SK-N-SH (cell line): ENCODE data around the gene TMEM106C. TPM values are rescaled to one million over a fixed set of nuclear protein-coding genes. Genes with fewer than 3 reads are reported as not detected.

Source experiments
- CTCF ChIA-PET: fragments of 300-600, 350-600 bp; formaldehyde crosslinking; extraction: SDS; loops from one replicate; lab custom pipeline; 2021; lab: Yijun Ruan, JAX
- POLR2A ChIA-PET: fragments of 350-600 bp; sonication (Branson Sonifier 250); formaldehyde crosslinking; extraction: SDS; loops from one replicate; lab custom pipeline; 2020; ENCODE audit warnings: antibody characterized with exemption, inconsistent platforms; lab: Yijun Ruan, JAX
- DNase-seq: peaks from one replicate; pipeline ENCODE4 v3.0.0; 2012
- H2AFZ ChIP-seq: fragments of 200-600 bp; sonication (generic); 2 replicates; pipeline ENCODE4 v1.8.1; 2016; ENCODE audit warnings: antibody characterized with exemption, mild to moderate bottlenecking, low read depth
- H3F3A ChIP-seq: fragments of 200-600 bp; sonication (generic); replicated peaks from 2 replicates; pipeline ENCODE3; 2016; ENCODE audit warnings: antibody characterized with exemption, mild to moderate bottlenecking; ENCODE audit not compliant: insufficient read depth
- H3K27ac ChIP-seq, 2 experiments: fragments of 200-500 bp in 1 of 2; fragments of 200-600 bp in 1 of 2; sonication (Bioruptor generic) in 1 of 2; sonication (generic), shearing (Covaris generic) in 1 of 2; 2 replicates each; pipeline versions ENCODE4 v1.5.1 to v1.6.1; 2014 to 2016; ENCODE audit warnings: low read depth in 2 of 2, inconsistent platforms in 1 of 2, low read length in 1 of 2, mild to moderate bottlenecking in 1 of 2, mixed read lengths in 1 of 2
- H3K27me3 ChIP-seq: fragments of 200-600 bp; sonication (generic), shearing (Covaris generic); 2 replicates; pipeline ENCODE4 v1.6.1; 2016; ENCODE audit warnings: mixed run types; ENCODE audit not compliant: insufficient read depth
- H3K36me3 ChIP-seq, 2 experiments: fragments of 200-500 bp in 1 of 2; fragments of 200-600 bp in 1 of 2; sonication (Bioruptor generic) in 1 of 2; sonication (generic) in 1 of 2; replicated peaks in 1 of 2; 2 replicates each; pipeline versions ENCODE3 to v1.5.1; 2014 to 2016; ENCODE audit warnings: low read length in 1 of 2, mild to moderate bottlenecking in 1 of 2; ENCODE audit not compliant: insufficient read depth in 2 of 2, control insufficient read depth in 1 of 2
- H3K4me1 ChIP-seq, 2 experiments: fragments of 200-500 bp in 1 of 2; fragments of 200-600 bp in 1 of 2; sonication (Bioruptor generic) in 1 of 2; sonication (generic), shearing (Covaris generic) in 1 of 2; 2 replicates each; pipeline versions ENCODE4 v1.5.1 to v1.6.1; 2014 to 2016; ENCODE audit warnings: low read depth in 1 of 2, low read length in 1 of 2, mixed run types in 1 of 2; ENCODE audit not compliant: insufficient read depth in 2 of 2, control insufficient read depth in 1 of 2
- H3K4me2 ChIP-seq: fragments of 200-600 bp; sonication (generic), shearing (Covaris generic); 2 replicates; pipeline ENCODE4 v1.6.1; 2017; ENCODE audit warnings: mixed run types
- H3K4me3 ChIP-seq, 2 experiments: fragments of 200-500 bp in 1 of 2; fragments of 200-600 bp in 1 of 2; sonication (Bioruptor generic) in 1 of 2; sonication (generic), shearing (Covaris generic) in 1 of 2; 2 replicates each; pipeline versions ENCODE4 v1.5.1 to v1.8.1; 2014 to 2016; ENCODE audit warnings: low read depth in 2 of 2, inconsistent platforms in 1 of 2, low read length in 1 of 2, mild to moderate bottlenecking in 1 of 2, mixed read lengths in 1 of 2, moderate library complexity in 1 of 2
- H3K79me2 ChIP-seq: fragments of 200-600 bp; sonication (generic); 2 replicates; pipeline ENCODE4 v1.8.1; 2017; ENCODE audit warnings: mild to moderate bottlenecking; ENCODE audit not compliant: insufficient read depth
- H3K9ac ChIP-seq: fragments of 200-600 bp; sonication (generic); 2 replicates; pipeline ENCODE4 v1.6.1; 2017; ENCODE audit warnings: mixed run types
- H3K9me2 ChIP-seq: fragments of 200-600 bp; sonication (generic); 2 replicates; pipeline ENCODE4 v1.6.1; 2017; ENCODE audit warnings: mixed run types
- H3K9me3 ChIP-seq: fragments of 200-600 bp; sonication (generic); 2 replicates; pipeline ENCODE4 v1.6.1; 2017; ENCODE audit warnings: mixed run types, mild to moderate bottlenecking, moderate library complexity
- H4K20me1 ChIP-seq: fragments of 200-600 bp; sonication (generic); 2 replicates; pipeline ENCODE4 v1.6.1; 2017; ENCODE audit warnings: mild to moderate bottlenecking, mixed run types; ENCODE audit not compliant: insufficient read depth
- CHD2 ChIP-seq: fragments of 150-350 bp; IDR thresholded peaks from 2 replicates; pipeline ENCODE4 v1.6.1; 2018; ENCODE audit warnings: low read length; ENCODE audit not compliant: partially characterized antibody
- ELF1 ChIP-seq: IDR thresholded peaks from 2 replicates; pipeline ENCODE4 v1.4.0; 2012
- EP300 ChIP-seq, 2 experiments: IDR thresholded peaks; 2 replicates each; pipeline versions ENCODE4 v1.4.0 to v1.6.1; 2012; ENCODE audit warnings: borderline replicate concordance in 1 of 2, low read depth in 1 of 2, low read length in 1 of 2
- EZH2phosphoT487 ChIP-seq: fragments of 200-600 bp; sonication (generic); IDR thresholded peaks from 2 replicates; pipeline ENCODE4 v1.6.1; 2017; ENCODE audit warnings: low read depth, mixed run types, mild to moderate bottlenecking, antibody characterized with exemption, moderate library complexity, borderline replicate concordance
- FOXM1 ChIP-seq: IDR thresholded peaks from 2 replicates; pipeline ENCODE4 v1.4.0; 2012; ENCODE audit warnings: low read depth, mild to moderate bottlenecking
- GABPA ChIP-seq: IDR thresholded peaks from 2 replicates; pipeline ENCODE4 v1.4.0; 2012; ENCODE audit warnings: low read depth, mild to moderate bottlenecking
- MXI1 ChIP-seq: IDR thresholded peaks from 2 replicates; pipeline ENCODE4 v1.6.1; 2012; ENCODE audit warnings: mild to moderate bottlenecking, low read depth, low read length, improper control_type of control experiment
- POLR2AphosphoS5 ChIP-seq: IDR thresholded peaks from 2 replicates; pipeline ENCODE4 v1.6.1; 2012; ENCODE audit warnings: low read depth, low read length
- RAD21 ChIP-seq: IDR thresholded peaks from 2 replicates; pipeline ENCODE4 v1.6.1; 2012; ENCODE audit warnings: mild to moderate bottlenecking, low read length
- SMC3 ChIP-seq: IDR thresholded peaks from 2 replicates; pipeline ENCODE4 v1.6.1; 2012; ENCODE audit warnings: low read depth, low read length, improper control_type of control experiment
- TAF1 ChIP-seq: IDR thresholded peaks from 2 replicates; pipeline ENCODE4 v1.6.1; 2012; ENCODE audit warnings: low read depth, mild to moderate bottlenecking, low read length, moderate library complexity, borderline replicate concordance
- TCF12 ChIP-seq: IDR thresholded peaks from 2 replicates; pipeline ENCODE4 v1.4.0; 2012
- TEAD4 ChIP-seq: IDR thresholded peaks from 2 replicates; pipeline ENCODE4 v1.4.0; 2012; ENCODE audit warnings: mild to moderate bottlenecking, borderline replicate concordance; ENCODE audit not compliant: insufficient read depth
- WGBS: methylation state at CpG from one replicate; pipeline ENCODE4 v1.1.6; 2017; ENCODE audit warnings: low lambda C conversion rate; 5-methylcytosine and 5-hydroxymethylcytosine counted together
- polyA plus RNA-seq, 3 experiments: library from polyadenylated mRNA; depleted of rRNA; stranded (reverse); fragments of >200 nt; gene quantifications; 2 replicates each; pipeline ENCODE4 v1.2.3, GENCODE V29; 2012
- TF ChIP-seq, protein P1 (sequence below): IDR thresholded peaks from 2 replicates; pipeline ENCODE4 v1.6.1; 2012; ENCODE audit warnings: mild to moderate bottlenecking, low read depth, low read length, moderate library complexity
- TF ChIP-seq, protein P2 (sequence below): fragments of 200-600 bp; sonication (generic); IDR thresholded peaks from 2 replicates; pipeline ENCODE4 v1.6.1; 2017; ENCODE audit warnings: antibody characterized with exemption, mild to moderate bottlenecking, moderate library complexity

The TMEM106C gene
- polyA plus RNA-seq, 1 of the 3 experiments (the other 2 are of a cell fraction) = 133 TPM

DNA sequence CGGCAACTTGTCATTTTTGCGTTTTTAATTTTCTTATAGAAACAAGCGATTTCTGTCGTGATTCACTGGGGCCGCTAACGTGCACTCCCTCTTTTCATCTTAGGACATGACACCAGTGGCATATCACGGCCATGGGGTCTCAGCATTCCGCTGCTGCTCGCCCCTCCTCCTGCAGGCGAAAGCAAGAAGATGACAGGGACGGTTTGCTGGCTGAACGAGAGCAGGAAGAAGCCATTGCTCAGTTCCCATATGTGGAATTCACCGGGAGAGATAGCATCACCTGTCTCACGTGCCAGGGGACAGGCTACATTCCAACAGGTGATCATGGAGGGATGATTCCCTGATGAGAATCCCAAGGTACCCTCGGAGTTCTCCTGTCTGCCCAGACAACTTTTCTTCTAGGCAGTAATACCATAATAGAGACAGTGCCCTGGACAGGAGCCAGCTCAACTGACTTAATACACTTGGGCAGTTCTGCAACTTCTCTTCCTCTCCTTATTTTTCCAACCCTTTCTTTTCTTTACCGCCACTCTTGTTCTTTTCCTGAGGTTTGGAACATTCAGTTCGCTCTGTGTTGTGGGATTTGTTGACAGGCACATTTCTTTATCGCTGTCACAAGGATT, 821 bp downstream of the TMEM106C start:
- CTCF ChIA-PET = interaction anchor here (0.7 to 6.7 kb wide), 20 partner anchors 8 to 218 kb away, joined by 3 to 89 read pairs (median 6); partner anchors contain the start of genes CCDC184 and VDR

More for the DNA sequence above, 821 bp downstream of the TMEM106C start:
- H3K4me3 ChIP-seq = peak overlapping the region; percentile 94 to 97
- no peaks in the 10 kb centered on the region for H3K9me2 ChIP-seq
- TF ChIP-seq EZH2phosphoT487 (no peak), MXI1 (no peak), SMC3 (no peak), ELF1 (no peak), POLR2AphosphoS5 (no peak), TAF1 (no peak), GABPA (no peak), TCF12 (no peak), CHD2 (no peak), FOXM1 (no peak), RAD21 (no peak), EP300 (IDR thresholded peaks at IDR 0.05; ENCODE audit: borderline replicate concordance in 1 of 2, low read depth in 1 of 2, low read length in 1 of 2) (no peak), TEAD4 (no peak)
- TF ChIP-seq, protein P1, sequence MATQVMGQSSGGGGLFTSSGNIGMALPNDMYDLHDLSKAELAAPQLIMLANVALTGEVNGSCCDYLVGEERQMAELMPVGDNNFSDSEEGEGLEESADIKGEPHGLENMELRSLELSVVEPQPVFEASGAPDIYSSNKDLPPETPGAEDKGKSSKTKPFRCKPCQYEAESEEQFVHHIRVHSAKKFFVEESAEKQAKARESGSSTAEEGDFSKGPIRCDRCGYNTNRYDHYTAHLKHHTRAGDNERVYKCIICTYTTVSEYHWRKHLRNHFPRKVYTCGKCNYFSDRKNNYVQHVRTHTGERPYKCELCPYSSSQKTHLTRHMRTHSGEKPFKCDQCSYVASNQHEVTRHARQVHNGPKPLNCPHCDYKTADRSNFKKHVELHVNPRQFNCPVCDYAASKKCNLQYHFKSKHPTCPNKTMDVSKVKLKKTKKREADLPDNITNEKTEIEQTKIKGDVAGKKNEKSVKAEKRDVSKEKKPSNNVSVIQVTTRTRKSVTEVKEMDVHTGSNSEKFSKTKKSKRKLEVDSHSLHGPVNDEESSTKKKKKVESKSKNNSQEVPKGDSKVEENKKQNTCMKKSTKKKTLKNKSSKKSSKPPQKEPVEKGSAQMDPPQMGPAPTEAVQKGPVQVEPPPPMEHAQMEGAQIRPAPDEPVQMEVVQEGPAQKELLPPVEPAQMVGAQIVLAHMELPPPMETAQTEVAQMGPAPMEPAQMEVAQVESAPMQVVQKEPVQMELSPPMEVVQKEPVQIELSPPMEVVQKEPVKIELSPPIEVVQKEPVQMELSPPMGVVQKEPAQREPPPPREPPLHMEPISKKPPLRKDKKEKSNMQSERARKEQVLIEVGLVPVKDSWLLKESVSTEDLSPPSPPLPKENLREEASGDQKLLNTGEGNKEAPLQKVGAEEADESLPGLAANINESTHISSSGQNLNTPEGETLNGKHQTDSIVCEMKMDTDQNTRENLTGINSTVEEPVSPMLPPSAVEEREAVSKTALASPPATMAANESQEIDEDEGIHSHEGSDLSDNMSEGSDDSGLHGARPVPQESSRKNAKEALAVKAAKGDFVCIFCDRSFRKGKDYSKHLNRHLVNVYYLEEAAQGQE = no peak
- TF ChIP-seq, protein P2, sequence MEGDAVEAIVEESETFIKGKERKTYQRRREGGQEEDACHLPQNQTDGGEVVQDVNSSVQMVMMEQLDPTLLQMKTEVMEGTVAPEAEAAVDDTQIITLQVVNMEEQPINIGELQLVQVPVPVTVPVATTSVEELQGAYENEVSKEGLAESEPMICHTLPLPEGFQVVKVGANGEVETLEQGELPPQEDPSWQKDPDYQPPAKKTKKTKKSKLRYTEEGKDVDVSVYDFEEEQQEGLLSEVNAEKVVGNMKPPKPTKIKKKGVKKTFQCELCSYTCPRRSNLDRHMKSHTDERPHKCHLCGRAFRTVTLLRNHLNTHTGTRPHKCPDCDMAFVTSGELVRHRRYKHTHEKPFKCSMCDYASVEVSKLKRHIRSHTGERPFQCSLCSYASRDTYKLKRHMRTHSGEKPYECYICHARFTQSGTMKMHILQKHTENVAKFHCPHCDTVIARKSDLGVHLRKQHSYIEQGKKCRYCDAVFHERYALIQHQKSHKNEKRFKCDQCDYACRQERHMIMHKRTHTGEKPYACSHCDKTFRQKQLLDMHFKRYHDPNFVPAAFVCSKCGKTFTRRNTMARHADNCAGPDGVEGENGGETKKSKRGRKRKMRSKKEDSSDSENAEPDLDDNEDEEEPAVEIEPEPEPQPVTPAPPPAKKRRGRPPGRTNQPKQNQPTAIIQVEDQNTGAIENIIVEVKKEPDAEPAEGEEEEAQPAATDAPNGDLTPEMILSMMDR = no peak
- peak overlapping the region; percentile 74; the same call in 1 of the 2 replicates for H3K9ac ChIP-seq
- H3K27ac ChIP-seq = no peak overlapping the region
- WGBS = 16% methylated on average over 18 of the region's 18 CpGs
- POLR2A ChIA-PET = interaction anchor here (0.6 to 1.0 kb wide), 2 partner anchors 16 to 17 kb away, joined by 3 read pairs; no protein-coding TSS in a partner anchor
- H3K4me1 ChIP-seq = peaks cover 0 to 6% of the 10 kb centered on the region in 2 experiments; a peak in 1 of 4 replicates
- DNase-seq = peak; percentile 58
- H3K9me3 ChIP-seq = no peaks in the 10 kb centered on the region
- peak overlapping the region; percentile 92 for H3K4me2 ChIP-seq
- no peaks in the 10 kb centered on the region for H4K20me1 ChIP-seq
- H3K36me3 ChIP-seq = peaks cover 10 to 30% of the 10 kb centered on the region in 2 experiments
- peaks cover 4% of the 10 kb centered on the region; the same call in 1 of the 2 replicates for H3K79me2 ChIP-seq
- H3F3A ChIP-seq = no peaks in the 10 kb centered on the region
- no peaks in the 10 kb centered on the region for H3K27me3 ChIP-seq
- peak overlapping the region; percentile 99 for H2AFZ ChIP-seq
